Cardiac fibroblast (primary cell): ENCODE results near the gene PAQR3.

ENCODE experiments used
- DNase-seq, 2 donors: peaks; one replicate each; pipeline versions ENCODE4 v3.0.0 to v3.0.0-alpha.2; 2010; ENCODE audit warnings: low read depth in 2 of 2
- H3K4me3 ChIP-seq, 2 donors: replicated peaks in 1 of 2; 1 replicate in 1 of 2; 2 replicates in 1 of 2; pipeline ENCODE4 v1.5.1; 2011; ENCODE audit warnings: low read depth in 2 of 2, low read length in 2 of 2, mild to moderate bottlenecking in 2 of 2, moderate library complexity in 1 of 2
- CTCF ChIP-seq: IDR thresholded peaks from one replicate; pipeline ENCODE4 v1.5.1; 2011; ENCODE audit warnings: low read depth, mild to moderate bottlenecking, low read length, inconsistent platforms

Gene PAQR3

GRCh38 chr4:78938868-78939666, at the start of gene PAQR3:
Gene PAQR3, minus strand, starts transcription at chr4:78939438. Its CDS starts 214 bp downstream, at chr4:78939224.
- DNase-seq = peak; percentile 75 to 86
- peak within 1 kb of the TSS; percentile 83 to 89 for H3K4me3 ChIP-seq
- TF ChIP-seq CTCF = no peak

- TF ChIP-seq CTCF = no peak
- H3K4me3 ChIP-seq = no peak overlapping the region
Measured at GRCh38 chr4:78987683-78988082, 48.4 kb upstream of the PAQR3 start.

GRCh38 chr4:78984593-78984992, 45.4 kb upstream of the PAQR3 start:
- no peak for DNase-seq
- no peak overlapping the region for H3K4me3 ChIP-seq
- no peak for TF ChIP-seq CTCF

More at GRCh38 chr4:78987683-78988082, 48.4 kb upstream of the PAQR3 start:
- DNase-seq = no peak

- no peak for DNase-seq
- no peak for TF ChIP-seq CTCF
- H3K4me3 ChIP-seq = no peak overlapping the region
Measured at GRCh38 chr4:78975865-78976264, 36.6 kb upstream of the PAQR3 start.

GRCh38 chr4:78971776-78972175, 32.5 kb upstream of the PAQR3 start:
- DNase-seq = no peak
- H3K4me3 ChIP-seq = no peak overlapping the region
- TF ChIP-seq CTCF = no peak

GRCh38 chr4:78971326-78971725, 32.1 kb upstream of the PAQR3 start:
- no peak overlapping the region for H3K4me3 ChIP-seq
- peak in 1 of 2 donors; percentile 58 for DNase-seq
- no peak for TF ChIP-seq CTCF
